Activated CD8-positive, alpha-beta memory T cell treated with anti-CD3 and anti-CD28 coated beads, Interleukin-2, amount 50 U/mL, for 24 hours (primary cell): ENCODE measurements around the gene WBP1.
"Not testable (repeated sequence)": the region's sequence is repeated elsewhere in the genome, so short reads cannot be mapped to it uniquely, and the experiment has no call there.

ENCODE experiments used
- DNase-seq: peaks from one replicate; pipeline ENCODE4 v3.0.0-alpha.2; 2020; ENCODE audit errors: extremely low read depth

The WBP1 gene

GRCh38 chr2:74454654-74455511 lies 3.4 kb upstream of the WBP1 start, which contains the start of gene INO80B:
Gene INO80B (plus strand): TSS chr2:74455087. CDS start chr2:74455117, 30 bp downstream.
- peak; percentile 95 for DNase-seq

DNA sequence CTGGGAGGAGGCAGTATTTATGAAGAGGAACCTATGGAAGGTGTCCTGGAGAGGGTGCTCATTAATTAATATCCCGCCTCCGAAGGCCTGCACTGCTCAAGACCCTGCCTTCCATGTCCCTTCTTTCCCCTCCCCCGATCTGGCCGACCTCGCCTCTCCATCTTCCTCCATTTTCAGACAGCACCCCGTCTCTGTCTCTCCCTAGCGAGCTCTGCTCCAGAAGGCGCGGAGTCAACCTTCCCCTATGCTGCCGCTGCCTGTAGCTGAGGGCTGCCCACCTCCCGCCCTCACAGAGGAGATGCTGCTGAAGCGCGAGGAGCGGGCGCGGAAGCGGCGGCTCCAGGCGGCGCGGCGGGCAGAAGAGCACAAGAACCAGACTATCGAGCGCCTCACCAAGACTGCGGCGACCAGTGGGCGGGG lies 1.1 kb upstream of the WBP1 start:
- DNase-seq = no peak

GRCh38 chr2:74457549-74458131 lies 598 bp upstream of the WBP1 start:
- peak; percentile 61 for DNase-seq

GRCh38 chr2:74458938-74459363 lies 713 bp downstream of the WBP1 start:
- DNase-seq = no peak

- not testable (repeated sequence) for DNase-seq
These were observed 1.4 kb downstream of the WBP1 start for GRCh38 chr2:74459503-74460118.

- not testable (repeated sequence) for DNase-seq
These were observed 1.9 kb downstream of the WBP1 start for GRCh38 chr2:74460187-74460586.

- DNase-seq = no peak
These were observed 3.2 kb downstream of the WBP1 start for GRCh38 chr2:74461187-74462053.

DNA sequence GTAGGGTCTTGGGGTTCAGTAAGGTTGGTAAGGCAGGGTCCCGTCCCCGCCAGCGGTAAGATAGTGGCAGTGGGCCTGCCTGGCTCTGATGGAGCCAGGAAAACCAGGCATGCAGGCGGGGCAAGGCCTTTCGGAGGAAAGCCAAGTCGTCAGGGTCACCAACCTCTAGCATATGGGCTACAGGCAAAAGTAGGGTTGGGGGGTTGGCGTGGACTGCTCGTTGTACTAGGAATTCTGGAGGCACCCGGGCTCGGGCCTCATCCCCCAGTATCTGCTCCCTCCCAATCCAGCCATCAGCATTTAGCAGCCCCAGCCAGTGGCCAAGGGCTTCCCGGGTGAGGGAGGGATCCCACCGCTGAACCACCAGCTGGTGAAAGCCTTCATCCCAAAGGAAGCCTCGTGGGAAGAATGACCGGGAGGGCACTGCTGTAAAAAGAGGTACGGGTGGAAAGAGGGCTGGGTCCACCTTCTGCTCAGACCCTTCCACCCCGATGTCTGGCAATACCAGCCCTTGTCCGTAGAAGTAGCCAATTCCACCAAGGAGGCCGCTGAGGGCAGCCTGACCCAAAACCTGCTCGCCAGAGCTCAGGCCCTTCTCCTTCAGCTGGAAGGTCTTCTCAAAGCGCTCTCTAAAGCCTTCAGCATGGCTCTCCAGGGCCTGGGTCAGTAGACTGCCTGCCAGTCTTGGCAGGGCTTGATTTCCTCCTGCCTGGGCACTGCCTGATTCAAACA lies 4.0 kb downstream of the WBP1 start:
- no peak for DNase-seq

GRCh38 chr2:74462786-74463105 lies 4.5 kb downstream of the WBP1 start:
- no peak for DNase-seq

DNA sequence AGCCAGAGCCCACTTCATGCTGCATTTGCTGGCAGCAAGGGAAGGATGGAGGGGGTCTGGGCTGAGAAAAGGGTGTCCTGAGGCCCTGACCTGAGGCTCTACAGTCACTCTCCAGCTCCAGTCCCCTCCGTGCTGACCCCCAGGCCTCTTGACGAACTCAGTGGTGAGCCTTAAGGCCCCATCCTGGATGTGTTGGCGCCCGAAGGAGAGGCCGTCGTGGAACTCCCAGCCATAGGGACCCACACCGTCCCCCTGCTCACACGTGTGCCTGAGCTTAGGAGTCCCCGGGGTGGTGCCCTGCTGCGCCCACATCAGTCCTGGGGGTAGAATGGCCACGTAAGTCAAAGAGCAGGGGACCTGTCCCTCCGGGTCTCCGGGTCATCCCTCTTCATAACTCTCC lies 6.2 kb downstream of the WBP1 start:
- no peak for DNase-seq

DNA sequence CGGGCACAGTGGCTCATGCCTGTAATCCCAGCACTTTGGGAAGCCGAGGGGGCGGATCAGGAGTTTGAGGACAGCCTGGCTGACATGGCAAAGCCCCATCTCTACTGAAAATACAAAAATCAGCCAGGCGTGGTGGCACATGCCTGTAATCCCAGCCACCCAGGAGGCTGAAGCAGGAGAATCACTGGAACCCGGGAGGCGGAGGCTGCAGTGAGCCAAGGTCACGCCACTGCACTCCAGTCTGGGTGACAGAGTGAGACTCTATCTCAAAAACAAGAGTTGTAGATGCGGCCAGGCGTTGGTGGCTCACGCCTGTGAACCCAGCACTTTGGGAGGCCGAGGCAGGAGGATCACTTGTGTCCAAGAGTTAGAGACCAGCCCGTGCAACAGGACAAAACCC lies 12.5 kb downstream of the WBP1 start:
- DNase-seq = not testable (repeated sequence)

GRCh38 chr2:74471332-74472065 lies 13.3 kb downstream of the WBP1 start:
- no peak for DNase-seq

DNA sequence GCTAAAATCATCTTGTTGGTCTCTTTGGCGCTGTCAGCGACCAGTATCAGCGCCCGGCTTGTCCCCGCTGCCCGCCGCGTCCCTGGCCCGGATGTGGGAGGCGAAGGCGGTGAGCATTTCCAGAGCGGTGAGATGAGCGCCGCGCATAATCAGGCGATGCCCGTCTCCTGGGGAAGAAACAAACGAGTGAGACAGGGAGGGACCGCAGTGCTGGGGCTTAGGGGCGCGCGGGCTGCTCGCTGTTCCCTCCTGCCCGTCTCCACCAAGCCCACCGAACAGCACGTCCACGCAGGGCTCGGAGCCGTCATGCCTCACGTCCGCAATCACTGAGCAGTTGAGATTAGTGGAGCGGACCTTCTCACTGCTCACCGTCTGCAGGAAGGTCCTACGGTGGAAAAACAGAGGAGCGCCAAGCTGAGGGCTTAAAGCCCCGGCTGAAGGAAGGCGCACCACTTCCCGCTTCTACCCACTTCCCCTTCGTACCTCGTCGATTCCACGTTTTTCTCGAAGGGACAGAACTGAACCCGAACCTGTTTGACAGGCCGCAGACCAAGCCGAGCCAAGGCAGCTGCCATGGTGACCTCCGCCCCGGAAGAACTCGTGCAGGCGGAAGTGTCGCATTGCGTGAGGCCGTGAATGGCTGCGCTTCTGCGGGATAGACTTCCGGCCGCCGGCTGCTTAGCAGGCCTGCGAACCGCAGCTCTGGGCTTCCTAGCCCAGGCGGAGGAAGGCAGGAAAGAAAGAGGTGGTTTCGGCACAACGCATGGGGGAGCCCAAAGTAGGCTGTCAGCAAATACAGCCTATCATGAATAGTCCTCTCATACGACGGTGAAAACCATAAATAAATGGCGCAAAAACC lies 14.1 kb downstream of the WBP1 start, which contains the start of gene MRPL53:
MRPL53 (minus strand) TSS at position 595 of the 859 bp plus-strand sequence; CDS start at position 575, 20 bp downstream.
- DNase-seq = peak; percentile 88

- DNase-seq = no peak
These were observed 14.7 kb downstream of the WBP1 start for GRCh38 chr2:74472945-74473258.

DNA sequence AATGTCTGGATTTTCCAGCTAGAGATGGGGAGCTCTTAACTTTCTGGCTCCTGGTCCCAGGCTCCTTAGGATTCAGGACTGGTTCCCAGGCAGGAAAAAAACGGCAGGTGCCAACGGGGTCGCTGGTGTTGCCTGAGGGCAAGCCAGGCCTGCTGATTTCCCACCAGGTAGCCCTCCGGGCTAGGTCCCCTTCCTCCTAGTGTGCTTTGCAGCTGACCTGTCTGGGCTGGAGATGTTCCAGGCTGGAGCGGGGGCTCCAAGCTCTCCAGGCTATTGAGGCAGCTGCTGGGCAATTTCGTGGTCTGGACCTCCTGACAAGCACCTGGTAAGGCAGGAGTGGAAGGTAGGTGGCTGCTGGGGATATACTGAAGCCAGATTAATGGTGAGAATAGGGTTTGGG lies 16.2 kb downstream of the WBP1 start:
- DNase-seq = no peak

- no peak for DNase-seq
These were observed 16.7 kb downstream of the WBP1 start for GRCh38 chr2:74474899-74475298.

DNA sequence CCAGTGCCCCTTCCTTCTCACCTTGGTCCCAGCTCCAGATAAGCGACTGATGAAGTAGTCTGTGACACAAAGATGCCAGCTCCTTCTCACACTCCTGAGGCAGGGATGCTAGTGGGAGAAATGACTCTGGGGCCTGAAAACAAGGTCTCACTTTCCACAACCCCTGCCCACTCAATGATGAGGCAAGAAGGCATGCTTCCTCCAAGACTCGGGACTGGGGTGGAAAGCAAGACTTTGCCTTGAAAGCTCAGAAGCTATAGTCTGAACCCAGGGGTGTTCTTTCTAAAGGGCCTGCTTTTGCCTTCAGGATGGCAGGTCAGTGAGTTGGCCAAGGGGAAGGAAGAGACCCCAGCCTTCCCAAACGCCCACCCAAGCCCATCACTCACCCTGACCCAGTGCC lies 23.2 kb downstream of the WBP1 start:
- DNase-seq = no peak

- DNase-seq = no peak
These were observed 23.9 kb downstream of the WBP1 start for GRCh38 chr2:74481961-74482800.
